Stomach (tissue), 4 donors: ENCODE measurements around the gene SCAND1.

Source experiments
- POLR2A ChIP-seq, 4 donors: fragments of 450-650 bp; IDR thresholded peaks; one replicate each; pipeline ENCODE4 v1.6.1; 2016; ENCODE audit warnings: antibody characterized with exemption in 4 of 4, control low read depth in 2 of 4, mild to moderate bottlenecking in 1 of 4, moderate library complexity in 1 of 4
- POLR2AphosphoS5 ChIP-seq, 3 donors: sonication (generic); formaldehyde crosslinking; IDR thresholded peaks; one replicate each; pipeline ENCODE4 v1.6.1; 2016; ENCODE audit warnings: antibody characterized with exemption in 3 of 3

DNA sequence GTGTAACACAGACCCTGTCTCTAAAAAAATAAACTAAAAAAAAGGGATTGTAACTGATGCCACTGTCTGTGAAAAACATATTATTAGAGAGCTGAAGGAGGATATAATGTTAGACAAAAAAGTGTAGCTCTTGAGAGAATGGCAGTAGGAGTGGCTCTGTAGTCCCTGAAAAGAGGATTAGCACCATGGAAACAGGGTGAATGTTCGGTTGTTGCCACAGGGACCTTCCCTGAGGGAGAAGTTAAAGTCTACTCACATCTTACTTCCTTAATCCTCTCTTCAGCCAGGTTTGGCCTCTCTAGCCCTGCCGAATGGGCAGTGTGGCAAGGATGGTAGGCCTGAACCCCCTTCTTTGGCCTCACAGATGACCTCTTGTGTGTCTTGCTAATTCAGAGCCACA lies 12.1 kb downstream of the SCAND1 start:
- no peak for TF ChIP-seq POLR2A (IDR thresholded peaks at IDR 0.05)
- no peak for TF ChIP-seq POLR2AphosphoS5 (IDR thresholded peaks at IDR 0.05)
